GM19240 (cell line): ENCODE data around the gene BTD.

ENCODE experiments used
- DNase-seq: peaks from one replicate; pipeline ENCODE4 v3.0.0; 2011; ENCODE audit warnings: low spot score; ENCODE audit not compliant: insufficient read length

The BTD gene

DNA sequence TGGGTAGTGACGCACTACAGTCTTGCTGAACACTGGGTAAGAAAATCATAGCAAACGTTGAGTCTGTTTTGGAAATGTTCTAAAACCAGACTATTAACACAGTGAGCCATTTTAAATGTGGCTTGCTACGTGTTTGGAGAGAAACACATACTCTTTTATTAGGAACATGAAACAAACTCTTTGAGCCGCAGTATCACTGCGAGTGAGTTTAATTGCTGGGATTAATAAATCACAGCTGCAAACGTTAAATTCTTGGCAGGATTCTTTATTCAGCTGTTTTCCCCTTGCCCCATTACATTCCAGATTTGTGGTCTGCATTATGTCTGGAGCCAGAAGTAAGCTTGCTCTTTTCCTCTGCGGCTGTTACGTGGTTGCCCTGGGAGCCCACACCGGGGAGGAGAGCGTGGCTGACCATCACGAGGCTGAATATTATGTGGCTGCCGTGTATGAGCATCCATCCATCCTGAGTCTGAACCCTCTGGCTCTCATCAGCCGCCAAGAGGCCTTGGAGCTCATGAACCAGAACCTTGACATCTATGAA lies 33.6 kb downstream of the BTD start:
- no peak for DNase-seq

DNA sequence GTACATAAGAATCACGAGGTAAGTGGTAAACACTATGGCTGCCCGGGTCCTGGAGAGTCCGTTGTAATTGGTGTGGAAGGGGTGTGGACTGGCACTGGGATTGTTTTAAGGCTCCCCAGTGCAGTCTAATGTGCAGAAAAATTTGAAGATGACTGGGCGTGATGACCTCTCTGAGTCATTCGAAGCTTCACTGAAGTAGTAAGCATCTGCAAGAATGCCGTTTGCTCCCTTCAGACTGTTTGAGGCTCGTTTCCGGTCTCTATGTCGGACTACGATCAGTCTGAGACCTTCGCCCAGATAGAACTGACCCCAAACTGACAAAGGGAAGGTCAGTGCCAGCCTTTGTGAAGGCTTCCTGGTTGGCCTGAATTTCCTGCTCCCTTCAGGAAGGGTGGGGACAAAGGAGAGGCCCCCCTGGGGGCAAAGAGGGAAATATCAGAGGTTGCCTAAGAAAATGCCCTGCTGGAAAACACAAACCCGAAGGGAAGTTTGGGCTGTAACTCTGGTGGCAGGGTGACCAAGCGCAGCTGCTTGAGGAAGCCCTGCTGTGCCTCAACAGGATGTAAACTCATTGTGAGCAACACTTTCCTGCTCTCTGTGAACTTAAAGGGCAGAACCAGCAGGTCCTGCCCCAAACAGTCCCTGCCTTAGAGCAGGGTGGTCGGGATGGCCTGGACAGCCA lies 34.6 kb downstream of the BTD start:
- DNase-seq: no peak

DNA sequence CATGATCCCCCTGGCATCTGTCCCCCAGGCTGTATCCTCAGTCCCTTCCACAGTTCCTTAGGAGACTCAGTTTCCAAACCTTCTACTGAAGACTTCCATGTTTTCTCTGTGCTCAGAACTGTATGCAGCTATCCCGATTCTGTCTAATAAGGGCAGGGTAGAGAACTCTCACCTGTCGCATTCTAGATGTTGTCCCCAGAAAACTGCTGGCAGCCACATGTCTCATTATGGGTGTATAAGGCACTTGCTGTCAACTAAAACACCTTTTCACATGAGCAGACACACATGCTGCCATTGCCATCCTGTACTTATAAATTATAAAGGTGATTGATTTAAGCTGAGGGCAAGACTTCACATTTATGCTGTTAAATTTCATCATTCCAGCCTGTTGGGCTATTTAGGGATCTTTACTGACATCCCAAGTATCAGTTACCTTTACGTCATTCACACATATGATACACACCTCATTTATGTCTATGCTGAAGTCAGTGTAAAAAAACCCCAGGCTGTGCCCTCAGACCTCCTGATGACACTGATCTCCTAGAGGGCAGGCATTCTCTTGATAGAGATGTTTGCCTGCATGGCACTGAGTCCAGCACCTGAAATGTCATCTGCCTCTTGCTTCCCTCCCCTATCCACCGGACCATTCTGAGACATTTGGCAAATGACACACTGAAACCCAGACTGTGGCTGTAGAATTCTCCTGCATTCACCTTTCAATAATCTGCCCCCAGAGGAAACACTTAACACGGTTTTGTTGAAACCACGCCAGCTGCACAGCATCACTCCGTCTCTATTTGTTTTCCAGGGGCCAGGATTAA lies 35.8 kb downstream of the BTD start:
- no peak for DNase-seq

DNA sequence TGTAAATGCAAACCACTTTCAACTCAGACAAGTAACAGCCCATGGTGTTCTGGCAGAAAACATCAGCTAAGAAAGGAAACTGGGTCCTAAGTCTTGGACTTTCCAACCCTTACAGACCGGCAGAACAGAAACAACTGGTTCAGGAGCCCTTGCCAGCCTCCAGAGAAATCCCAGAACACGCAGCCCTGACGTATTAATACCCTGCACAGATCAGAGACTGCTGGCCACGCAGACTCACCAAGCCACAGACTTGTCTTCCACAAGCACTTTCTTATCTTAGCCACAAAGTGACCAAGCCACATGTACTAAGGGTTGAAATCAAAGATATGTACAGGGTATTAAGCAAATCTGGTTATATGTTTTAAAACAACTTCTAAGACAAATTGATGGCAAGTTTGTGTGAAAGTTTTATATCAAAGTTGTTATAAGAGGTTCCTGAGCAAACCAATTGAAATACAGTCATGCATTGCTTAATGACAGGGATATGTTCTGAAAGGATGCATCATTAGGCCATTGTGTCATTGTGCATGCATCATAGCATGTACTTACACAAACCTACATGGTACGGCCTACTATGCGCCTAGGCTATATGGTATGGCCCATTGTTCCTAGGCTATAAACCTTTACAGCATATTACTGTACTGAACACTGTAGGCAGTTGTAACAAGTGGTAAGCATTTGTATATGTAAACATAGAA lies 36.8 kb downstream of the BTD start:
- DNase-seq: no peak

DNA sequence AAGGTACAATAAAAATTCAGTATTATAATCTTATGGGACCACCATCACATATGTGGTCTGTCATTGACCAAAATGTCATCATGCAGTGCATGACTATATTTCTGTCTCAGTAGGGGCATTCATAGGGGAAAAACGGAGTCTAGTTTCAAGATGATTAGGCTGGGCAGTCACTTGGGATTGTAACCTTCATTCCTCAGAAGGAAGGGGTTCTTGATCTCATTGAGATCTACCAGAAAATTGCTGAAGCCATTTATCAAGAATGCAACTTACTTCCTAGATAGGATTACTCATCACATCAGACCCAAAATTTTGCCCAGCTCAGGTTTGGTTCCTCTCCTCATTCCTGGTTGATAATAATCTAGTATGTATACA lies 37.3 kb downstream of the BTD start:
- no peak for DNase-seq

DNA sequence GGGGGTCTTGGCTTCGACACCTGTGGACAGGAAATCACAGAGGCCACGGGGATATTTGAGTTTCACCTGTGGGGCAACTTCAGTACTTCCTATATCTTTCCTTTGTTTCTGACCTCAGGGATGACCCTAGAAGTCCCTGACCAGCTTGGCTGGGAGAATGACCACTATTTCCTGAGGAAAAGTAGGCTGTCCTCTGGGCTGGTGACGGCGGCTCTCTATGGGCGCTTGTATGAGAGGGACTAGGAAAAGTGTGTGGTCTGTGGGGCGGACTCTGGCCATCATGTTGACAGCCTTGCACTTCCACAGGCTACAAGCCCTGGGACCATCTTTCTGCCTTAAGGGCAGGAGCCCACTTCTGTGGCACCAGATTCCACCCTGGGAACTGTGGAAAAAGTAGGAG lies 43.7 kb downstream of the BTD start:
- DNase-seq: no peak

DNA sequence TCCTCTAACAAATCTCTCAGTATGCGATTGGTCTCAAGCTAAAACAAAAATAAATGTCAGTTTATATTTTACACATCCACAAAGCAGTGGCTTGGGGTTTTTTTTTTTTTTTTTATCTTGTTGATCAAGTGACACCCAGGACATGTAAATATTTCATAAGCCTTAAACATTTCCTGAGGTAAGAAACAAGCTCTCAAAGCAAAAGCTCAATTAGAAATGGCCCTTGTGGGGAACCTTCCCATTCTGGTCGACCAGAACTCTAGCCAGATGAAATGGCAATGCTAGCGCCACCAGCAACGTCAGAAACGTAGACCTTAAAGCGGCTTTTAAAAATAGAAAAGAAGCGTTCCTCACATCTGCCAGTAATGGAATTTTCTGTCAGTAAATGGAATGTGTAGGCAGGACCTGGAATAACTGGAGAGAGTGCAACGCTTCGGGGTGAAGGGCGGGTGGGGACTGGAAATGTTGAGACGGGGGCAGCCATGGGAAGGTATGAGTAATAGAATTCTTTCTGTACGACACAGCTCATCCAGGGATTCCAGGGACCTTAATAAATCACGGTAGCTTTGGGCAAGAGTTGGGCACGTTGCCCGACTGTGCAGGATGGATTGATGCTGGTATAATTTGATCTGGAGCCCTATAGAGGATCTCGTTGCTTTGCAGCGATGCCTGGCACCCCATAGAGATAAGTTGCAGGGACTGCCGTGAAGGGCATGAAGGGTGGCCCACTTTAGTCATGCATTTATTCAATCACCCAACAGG lies 44.4 kb downstream of the BTD start:
- no peak for DNase-seq

DNA sequence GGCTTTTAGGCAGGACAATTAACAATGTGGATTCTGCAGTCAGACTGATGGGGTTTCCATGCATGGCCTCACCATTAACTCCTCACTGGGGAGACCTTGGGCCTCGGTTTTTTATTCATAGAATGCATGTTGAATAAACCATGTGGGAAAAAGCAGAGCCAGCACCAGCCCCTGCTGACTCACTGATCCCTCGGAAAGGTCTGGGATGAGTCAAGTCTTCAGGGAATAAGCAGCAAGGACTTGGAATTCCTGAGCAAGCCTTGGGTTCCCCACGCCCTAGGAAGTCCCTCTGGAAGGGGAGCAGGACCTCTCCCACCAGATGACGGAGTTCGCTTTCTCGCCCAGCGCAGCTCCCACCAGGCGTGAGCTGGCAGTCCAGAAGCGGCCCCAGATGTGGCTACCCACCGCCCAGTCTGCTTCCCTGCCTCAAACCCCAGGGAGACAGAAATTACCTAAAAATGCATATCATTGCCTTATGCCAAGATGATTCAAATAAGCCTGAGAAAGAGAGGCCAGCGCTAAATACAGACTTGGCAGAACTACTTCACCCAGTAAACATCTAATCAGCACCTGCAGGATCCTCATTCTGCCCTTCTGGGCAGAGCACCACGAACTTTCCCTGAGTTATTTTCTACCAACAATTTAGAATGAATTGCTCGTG lies 45.4 kb downstream of the BTD start:
- no peak for DNase-seq

DNA sequence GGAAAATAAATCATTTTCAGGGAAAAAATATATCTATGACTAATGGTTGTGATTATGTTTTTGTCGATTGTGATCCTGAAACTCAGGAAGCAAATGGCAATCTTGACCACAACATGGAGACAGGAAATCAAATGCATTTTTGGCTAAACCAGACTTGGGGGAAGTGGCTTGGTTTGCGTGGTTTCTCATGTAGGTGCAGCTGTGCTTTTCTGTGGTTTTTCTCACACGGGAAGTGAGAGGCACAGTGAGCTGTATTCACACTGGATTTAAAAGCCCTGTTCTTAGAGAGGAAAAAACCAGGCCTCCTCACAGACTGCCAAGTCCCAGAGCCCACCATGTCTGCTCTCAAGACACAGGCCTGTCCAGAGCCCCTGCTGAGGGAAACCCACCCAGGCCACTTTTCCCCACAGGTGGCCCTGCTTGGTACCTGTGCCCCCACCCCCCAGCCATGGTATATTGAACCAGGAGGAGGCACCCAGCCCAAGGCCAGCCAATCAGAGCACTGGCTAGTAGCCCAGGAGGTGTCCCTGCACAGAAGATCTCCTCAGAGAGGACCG lies 46.1 kb downstream of the BTD start:
- no peak for DNase-seq

DNA sequence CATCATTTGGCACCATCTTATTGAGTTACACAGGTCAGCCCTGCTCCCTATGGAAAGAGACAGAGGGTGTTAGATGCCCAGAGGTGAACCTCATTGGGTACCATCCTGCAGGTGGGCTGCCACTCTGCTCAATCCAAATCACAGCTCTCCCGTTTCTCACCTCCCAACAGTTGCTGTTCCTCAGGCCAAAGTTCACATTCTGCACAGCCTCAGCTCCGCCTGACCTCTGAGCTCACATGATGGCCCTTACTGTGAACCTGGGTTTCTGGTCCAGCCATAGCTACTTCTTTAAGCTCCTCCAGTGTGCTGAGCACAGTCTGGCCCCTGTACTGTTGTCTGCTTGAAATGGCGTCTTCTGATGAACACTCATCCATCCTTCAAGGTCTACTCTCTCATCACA lies 47.8 kb downstream of the BTD start:
- no peak for DNase-seq

DNA sequence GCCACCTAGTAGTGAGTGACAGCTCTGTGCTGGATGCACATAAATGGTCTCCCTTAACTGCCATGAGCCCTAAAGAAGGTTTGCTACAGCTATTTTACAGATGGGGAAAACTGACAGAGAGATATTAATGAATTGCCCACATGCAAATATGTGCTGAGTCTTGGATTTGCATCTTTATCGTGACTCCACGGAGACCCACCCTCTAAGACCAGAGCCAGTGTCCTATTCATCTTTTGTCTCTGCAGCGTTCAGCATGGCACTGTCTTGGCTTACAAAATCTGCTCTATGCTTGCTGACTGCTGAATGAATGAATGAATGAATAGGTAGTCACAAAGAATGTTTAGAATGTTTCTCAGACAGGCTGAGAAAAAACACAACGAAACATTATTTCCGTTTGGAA lies 48.3 kb downstream of the BTD start:
- DNase-seq: no peak

DNA sequence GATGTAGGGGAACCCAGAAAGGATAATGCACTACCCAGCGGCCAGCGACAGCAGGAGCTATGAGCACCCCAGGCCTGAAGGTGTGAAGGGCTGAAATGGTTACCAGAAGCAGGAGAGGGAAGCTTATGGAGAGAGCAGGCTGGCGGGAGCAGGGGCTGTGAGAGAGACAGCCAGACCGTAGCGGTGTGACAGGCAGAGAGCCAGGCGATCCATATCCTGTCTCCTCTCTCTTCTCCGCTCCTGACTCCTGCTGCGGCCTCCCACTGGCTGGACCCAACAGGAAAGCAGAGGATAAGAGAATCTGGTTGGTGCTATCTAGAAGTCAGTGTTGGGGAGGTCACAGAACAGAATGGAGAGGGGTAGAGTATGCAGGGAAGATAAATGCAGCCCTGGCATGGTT lies 49.9 kb downstream of the BTD start:
- DNase-seq: no peak

DNA sequence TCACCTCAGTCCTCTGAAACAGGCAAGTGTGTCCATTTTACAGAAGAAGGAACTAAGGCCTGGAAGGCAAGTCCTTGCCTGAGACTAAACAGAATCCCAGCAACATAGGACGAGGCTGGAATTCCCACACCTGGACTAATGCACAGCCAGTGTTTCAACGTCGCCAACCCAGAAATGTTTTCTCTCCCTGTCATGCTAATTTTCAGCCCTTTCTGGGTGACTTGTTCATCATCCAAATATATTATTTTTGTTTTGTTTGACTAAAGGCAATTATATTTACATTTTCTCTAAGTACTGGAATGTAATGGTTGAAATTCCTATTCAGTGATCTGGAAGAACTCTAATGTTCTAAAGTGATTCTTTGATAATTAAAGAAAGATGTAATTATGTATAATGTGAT lies 51.8 kb downstream of the BTD start:
- DNase-seq: no peak

DNA sequence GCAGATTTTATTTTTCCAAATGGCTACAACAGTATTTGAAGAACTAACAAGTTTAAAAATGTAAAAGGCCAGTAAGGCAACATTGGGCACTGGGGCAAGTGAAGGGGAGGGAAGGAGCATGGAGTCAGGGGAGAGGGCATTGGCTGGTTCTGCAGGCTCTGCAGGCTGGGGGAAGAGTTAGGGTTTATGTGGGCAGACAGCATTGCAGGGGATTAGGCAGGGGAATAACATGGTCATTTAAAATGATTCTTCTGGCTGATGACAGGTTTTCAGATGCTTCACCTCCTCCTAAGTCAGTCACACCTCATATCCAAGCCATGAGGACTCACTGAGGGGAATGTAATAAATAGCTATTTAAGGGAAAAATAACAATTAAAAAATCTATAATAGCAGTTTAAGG lies 52.6 kb downstream of the BTD start:
- DNase-seq: no peak

DNA sequence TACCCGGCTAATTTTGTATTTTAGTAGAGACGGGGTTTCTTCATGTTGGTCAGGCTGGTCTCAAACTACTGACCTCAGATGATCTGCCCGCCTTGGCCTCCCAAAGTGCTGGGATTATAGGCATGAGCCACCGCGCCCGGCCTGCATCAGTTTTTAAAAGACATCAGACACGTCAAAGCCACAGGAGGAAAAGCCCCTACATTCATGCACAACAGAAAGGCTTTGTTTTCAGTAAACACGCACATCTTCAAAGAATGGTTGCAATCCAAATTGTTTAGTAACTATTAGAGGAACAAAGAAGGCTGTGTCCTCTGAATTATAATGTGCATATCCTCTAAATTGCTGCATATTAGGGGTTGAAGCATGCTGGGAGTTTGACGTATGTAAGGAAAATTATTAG lies 53.3 kb downstream of the BTD start:
- no peak for DNase-seq

DNA sequence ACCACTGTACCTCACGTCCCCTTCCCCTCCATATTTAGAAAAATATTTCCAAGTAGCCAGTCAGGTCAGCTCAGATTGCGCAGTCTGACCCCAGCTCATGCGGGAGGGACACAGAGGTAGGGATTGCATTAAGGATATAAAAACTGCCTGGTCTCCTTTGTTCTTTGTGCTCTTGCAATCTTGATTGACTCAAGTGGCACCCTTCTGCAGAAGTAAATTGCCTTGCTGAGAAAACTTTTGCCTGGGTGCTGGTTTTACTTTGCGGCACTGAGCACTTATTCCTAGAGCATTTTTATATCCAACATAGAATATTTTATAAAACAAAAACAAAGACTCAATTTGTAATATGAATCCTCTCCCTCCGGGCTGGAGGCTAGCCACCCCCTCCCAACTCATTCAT lies 54.8 kb downstream of the BTD start:
- DNase-seq: no peak

DNA sequence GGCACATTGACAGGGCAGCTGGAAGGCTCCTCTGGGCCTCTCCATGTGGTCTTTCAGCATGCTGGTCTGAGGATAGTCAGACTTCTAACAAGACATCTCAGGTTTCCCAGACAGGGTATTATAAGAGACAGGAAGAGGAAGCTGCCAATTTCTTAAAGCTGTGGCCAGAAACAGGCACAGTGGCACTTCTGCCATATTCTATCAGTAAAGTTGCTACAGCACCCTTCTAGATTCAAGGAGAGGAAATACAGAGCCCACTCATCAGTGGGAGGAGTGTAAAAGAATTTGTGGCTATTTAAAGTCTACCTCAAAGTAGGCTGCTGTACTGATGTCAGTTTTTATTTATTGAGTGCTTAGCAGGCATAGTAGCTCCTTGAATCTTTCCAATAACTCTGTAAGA lies 55.5 kb downstream of the BTD start:
- no peak for DNase-seq

DNA sequence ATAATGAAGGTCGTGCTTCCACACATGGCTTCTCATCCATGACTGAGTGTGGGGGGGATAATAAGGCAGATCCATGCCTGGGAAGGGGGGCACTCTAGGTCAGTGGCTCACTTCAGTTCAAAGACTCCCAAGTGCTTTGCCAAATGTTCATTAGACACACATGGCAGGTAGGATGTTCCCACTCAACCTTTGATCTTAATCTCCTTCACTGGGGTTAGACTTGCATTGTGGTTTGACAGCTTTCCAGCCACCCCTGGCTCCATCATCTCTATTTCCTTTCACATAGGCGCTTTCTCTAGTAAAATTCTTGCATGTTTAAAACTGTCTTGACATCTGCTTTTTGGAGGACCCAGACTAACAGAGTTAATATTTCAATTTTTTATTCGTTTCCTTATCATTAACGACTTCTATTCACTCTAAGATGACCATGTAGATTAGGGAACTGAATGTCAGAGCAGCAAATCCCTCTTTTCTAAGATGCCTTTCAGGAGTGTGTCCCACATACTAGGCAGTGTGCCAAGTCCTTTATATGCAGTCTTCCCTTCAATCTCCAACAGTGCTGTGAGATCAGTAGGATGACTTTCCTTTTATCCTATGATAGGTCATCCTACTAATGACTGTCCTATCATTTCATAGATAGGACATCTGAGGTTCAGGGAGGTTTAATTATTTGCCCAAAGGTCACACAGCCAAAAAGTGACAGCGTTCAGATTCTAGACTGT lies 57.9 kb downstream of the BTD start:
- DNase-seq: no peak

DNA sequence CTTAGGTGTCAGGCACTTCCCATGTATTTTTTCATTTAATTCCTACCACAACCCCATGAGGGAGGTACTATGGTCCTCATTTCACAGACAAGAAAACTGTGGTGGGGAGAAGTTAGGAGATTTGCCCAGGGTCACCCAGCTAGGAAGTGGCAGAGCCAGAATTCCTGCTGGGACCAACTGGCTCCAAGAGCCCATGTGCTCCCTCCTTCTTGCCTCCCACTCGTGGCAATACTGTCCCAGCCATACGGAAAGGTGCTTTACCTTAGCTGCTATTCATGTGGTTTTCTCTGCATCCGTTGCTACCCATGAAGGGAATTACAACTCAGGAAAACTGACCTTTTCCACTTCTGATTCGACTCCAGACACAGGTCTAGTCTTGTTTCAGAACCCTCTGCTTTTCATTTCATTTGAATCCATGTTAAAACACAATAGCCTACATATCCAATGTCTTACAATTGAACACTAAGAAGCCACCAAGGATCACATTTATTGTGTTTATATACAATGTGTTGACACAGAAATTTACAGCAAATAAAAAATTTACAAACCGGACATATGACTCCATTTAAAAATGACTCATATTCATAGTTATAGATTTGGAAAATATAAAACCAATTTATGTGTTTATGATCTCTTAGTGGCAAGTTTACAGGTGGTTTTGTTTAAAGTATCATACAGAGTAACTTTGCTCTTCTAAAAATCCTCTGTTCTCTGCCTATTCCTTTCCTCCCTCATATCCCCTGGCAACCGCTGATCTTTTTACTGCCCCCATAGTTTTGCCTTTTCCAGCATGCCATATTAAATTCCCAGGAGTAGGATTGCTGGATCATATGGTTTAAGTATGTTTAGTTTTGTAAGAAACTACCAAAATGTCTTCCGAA lies 58.8 kb downstream of the BTD start:
- no peak for DNase-seq
